ENCODE measurements around the gene ADGRL2.

Gene ADGRL2

GRCh38 chr1:82001345-82001744, 200.6 kb downstream of the ADGRL2 start:
- WGBS, result 74% methylated on average over 3 of the region's 4 CpGs

GRCh38 chr1:82007804-82008203, 207.1 kb downstream of the ADGRL2 start:
- H3K4me3 ChIP-seq (ENCODE audit: insufficient read depth in 1 of 2, low read depth in 1 of 2, low read length in 2 of 2), result no peak overlapping the region
- no peaks in the 10 kb centered on the region for H3K36me3 ChIP-seq (ENCODE audit: control insufficient read depth in 1 of 2, insufficient read depth in 2 of 2, low read depth in 1 of 2, low read length in 2 of 2)
- H3K9me3 ChIP-seq (ENCODE audit: control insufficient read depth, low read length), result no peaks in the 10 kb centered on the region
- H3K4me1 ChIP-seq (ENCODE audit: control insufficient read depth, insufficient read depth, low read depth, low read length), result no peaks in the 10 kb centered on the region
- no peaks in the 10 kb centered on the region for H3K79me1 ChIP-seq (replicated peaks; ENCODE audit: low read length, poor library complexity, severe bottlenecking)
- H3K9ac ChIP-seq (ENCODE audit: low read length), result no peak overlapping the region
- no peak overlapping the region for H2BK5ac ChIP-seq (ENCODE audit: low read depth, low read length, poor library complexity, severe bottlenecking)
- H2AFZ ChIP-seq (ENCODE audit: low read depth, low read length), result no peak overlapping the region
- no peak overlapping the region for H3K18ac ChIP-seq (ENCODE audit: low read depth in 1 of 2, low read length in 2 of 2)
- H4K8ac ChIP-seq (ENCODE audit: low read length), result no peak overlapping the region
- H3K27me3 ChIP-seq (ENCODE audit: control insufficient read depth in 1 of 2, insufficient read depth in 1 of 2, low read length in 2 of 2), result no peaks in the 10 kb centered on the region
- no peak overlapping the region for H4K91ac ChIP-seq (ENCODE audit: low read length)
- no peak overlapping the region for H2BK120ac ChIP-seq (ENCODE audit: low read depth, low read length)
- no peak overlapping the region for H3K14ac ChIP-seq (ENCODE audit: low read length in 2 of 2)
- no peak overlapping the region for H2AK5ac ChIP-seq (ENCODE audit: low read length, severe bottlenecking)
- no peak overlapping the region for H2BK12ac ChIP-seq (ENCODE audit: low read length in 2 of 2)
- no peak overlapping the region for H3K4me2 ChIP-seq (ENCODE audit: low read length, poor library complexity, severe bottlenecking)
- no peak overlapping the region for H3K4ac ChIP-seq (ENCODE audit: low read depth in 1 of 2, low read length in 2 of 2)
- H3K27ac ChIP-seq (ENCODE audit: low read length, poor library complexity, severe bottlenecking), result no peak overlapping the region
- H3K23ac ChIP-seq (ENCODE audit: low read length in 2 of 2), result no peak overlapping the region
- DNase-seq, result no peak
- H2BK15ac ChIP-seq (ENCODE audit: low read depth, poor library complexity, severe bottlenecking), result no peak overlapping the region

More at GRCh38 chr1:82001345-82001744, 200.6 kb downstream of the ADGRL2 start:
- Histone ChIP-seq H3K4me1 (ENCODE audit: control insufficient read depth, insufficient read depth, low read depth, low read length) (peaks cover 3% of the 10 kb centered on the region), H3K27me3 (ENCODE audit: control insufficient read depth in 1 of 2, insufficient read depth in 1 of 2, low read length in 2 of 2) (no peaks in the 10 kb centered on the region), H2AK5ac (ENCODE audit: low read length, severe bottlenecking) (no peak overlapping the region), H3K9me3 (ENCODE audit: control insufficient read depth, low read length) (no peaks in the 10 kb centered on the region), H3K79me1 (replicated peaks; ENCODE audit: low read length, poor library complexity, severe bottlenecking) (no peaks in the 10 kb centered on the region), H2BK5ac (ENCODE audit: low read depth, low read length, poor library complexity, severe bottlenecking) (no peak overlapping the region), H4K8ac (ENCODE audit: low read length) (no peak overlapping the region), H3K4me2 (ENCODE audit: low read length, poor library complexity, severe bottlenecking) (no peak overlapping the region), H2BK15ac (ENCODE audit: low read depth, poor library complexity, severe bottlenecking) (no peak overlapping the region), H3K27ac (ENCODE audit: low read length, poor library complexity, severe bottlenecking) (no peak overlapping the region), H3K9ac (ENCODE audit: low read length) (no peak overlapping the region), H3K4me3 (ENCODE audit: insufficient read depth in 1 of 2, low read depth in 1 of 2, low read length in 2 of 2) (no peak overlapping the region), H2BK12ac (ENCODE audit: low read length in 2 of 2) (no peak overlapping the region), H4K91ac (ENCODE audit: low read length) (no peak overlapping the region), H3K14ac (ENCODE audit: low read length in 2 of 2) (no peak overlapping the region), H2AFZ (ENCODE audit: low read depth, low read length) (no peak overlapping the region), H2BK120ac (ENCODE audit: low read depth, low read length) (no peak overlapping the region), H3K18ac (ENCODE audit: low read depth in 1 of 2, low read length in 2 of 2) (no peak overlapping the region), H3K4ac (ENCODE audit: low read depth in 1 of 2, low read length in 2 of 2) (no peak overlapping the region), H3K23ac (ENCODE audit: low read length in 2 of 2) (no peak overlapping the region), H3K36me3 (ENCODE audit: control insufficient read depth in 1 of 2, insufficient read depth in 2 of 2, low read depth in 1 of 2, low read length in 2 of 2) (no peaks in the 10 kb centered on the region)
- no peak for DNase-seq

DNA sequence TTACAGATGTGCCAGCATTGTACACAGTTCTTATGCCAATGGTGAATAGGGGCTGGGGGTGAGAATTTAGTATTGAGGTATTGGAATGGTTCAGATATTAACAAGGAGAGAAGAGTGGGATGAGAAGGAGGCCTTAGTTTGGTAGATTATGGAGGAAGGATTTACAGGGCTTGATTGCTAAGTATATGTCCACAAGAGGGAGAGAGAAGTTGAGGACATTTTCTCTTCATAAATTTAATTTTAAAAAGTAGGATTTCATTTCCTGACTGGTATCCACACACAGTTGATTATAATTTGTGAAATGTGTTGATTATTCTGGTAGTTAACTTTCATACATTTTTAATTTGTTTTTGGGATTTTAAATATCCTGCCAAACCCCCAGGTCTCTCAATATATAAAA, 213.0 kb downstream of the ADGRL2 start:
- no peak overlapping the region for H2AFZ ChIP-seq (ENCODE audit: low read depth, low read length)
- H3K4me3 ChIP-seq (ENCODE audit: insufficient read depth in 1 of 2, low read depth in 1 of 2, low read length in 2 of 2), result no peak overlapping the region
- no peak overlapping the region for H3K9ac ChIP-seq (ENCODE audit: low read length)
- H3K27me3 ChIP-seq (ENCODE audit: control insufficient read depth in 1 of 2, insufficient read depth in 1 of 2, low read length in 2 of 2), result no peaks in the 10 kb centered on the region
- no peak overlapping the region for H3K23ac ChIP-seq (ENCODE audit: low read length in 2 of 2)
- peaks cover 4% of the 10 kb centered on the region for H3K9me3 ChIP-seq (ENCODE audit: control insufficient read depth, low read length)
- no peak overlapping the region for H2BK5ac ChIP-seq (ENCODE audit: low read depth, low read length, poor library complexity, severe bottlenecking)
- H3K4ac ChIP-seq (ENCODE audit: low read depth in 1 of 2, low read length in 2 of 2), result no peak overlapping the region
- no peak overlapping the region for H2BK15ac ChIP-seq (ENCODE audit: low read depth, poor library complexity, severe bottlenecking)
- H3K14ac ChIP-seq (ENCODE audit: low read length in 2 of 2), result no peak overlapping the region
- H3K4me2 ChIP-seq (ENCODE audit: low read length, poor library complexity, severe bottlenecking), result no peak overlapping the region
- no peak overlapping the region for H2BK12ac ChIP-seq (ENCODE audit: low read length in 2 of 2)
- H3K4me1 ChIP-seq (ENCODE audit: control insufficient read depth, insufficient read depth, low read depth, low read length), result no peaks in the 10 kb centered on the region
- H3K79me1 ChIP-seq (replicated peaks; ENCODE audit: low read length, poor library complexity, severe bottlenecking), result no peaks in the 10 kb centered on the region
- no peak overlapping the region for H2BK120ac ChIP-seq (ENCODE audit: low read depth, low read length)
- H3K27ac ChIP-seq (ENCODE audit: low read length, poor library complexity, severe bottlenecking), result no peak overlapping the region
- H4K91ac ChIP-seq (ENCODE audit: low read length), result no peak overlapping the region
- DNase-seq, result no peak
- no peaks in the 10 kb centered on the region for H3K36me3 ChIP-seq (ENCODE audit: control insufficient read depth in 1 of 2, insufficient read depth in 2 of 2, low read depth in 1 of 2, low read length in 2 of 2)
- no peak overlapping the region for H3K18ac ChIP-seq (ENCODE audit: low read depth in 1 of 2, low read length in 2 of 2)
- H2AK5ac ChIP-seq (ENCODE audit: low read length, severe bottlenecking), result no peak overlapping the region
- no peak overlapping the region for H4K8ac ChIP-seq (ENCODE audit: low read length)

GRCh38 chr1:82015444-82015843, 214.7 kb downstream of the ADGRL2 start:
- H2BK120ac ChIP-seq (ENCODE audit: low read depth, low read length), result no peak overlapping the region

More at GRCh38 chr1:82015444-82015843, 214.7 kb downstream of the ADGRL2 start:
- H3K9ac ChIP-seq (ENCODE audit: low read length), result no peak overlapping the region
- no peak overlapping the region for H2AK5ac ChIP-seq (ENCODE audit: low read length, severe bottlenecking)
- H2BK5ac ChIP-seq (ENCODE audit: low read depth, low read length, poor library complexity, severe bottlenecking), result no peak overlapping the region
- no peak overlapping the region for H3K23ac ChIP-seq (ENCODE audit: low read length in 2 of 2)
- H3K4me2 ChIP-seq (ENCODE audit: low read length, poor library complexity, severe bottlenecking), result no peak overlapping the region
- no peak overlapping the region for H3K14ac ChIP-seq (ENCODE audit: low read length in 2 of 2)
- no peak overlapping the region for H2BK15ac ChIP-seq (ENCODE audit: low read depth, poor library complexity, severe bottlenecking)
- H4K8ac ChIP-seq (ENCODE audit: low read length), result no peak overlapping the region
- H3K4me1 ChIP-seq (ENCODE audit: control insufficient read depth, insufficient read depth, low read depth, low read length), result no peaks in the 10 kb centered on the region
- WGBS, result 94% methylated on average over 6 of the region's 6 CpGs
- no peak for DNase-seq
- H4K91ac ChIP-seq (ENCODE audit: low read length), result no peak overlapping the region
- H3K27ac ChIP-seq (ENCODE audit: low read length, poor library complexity, severe bottlenecking), result no peak overlapping the region
- no peak overlapping the region for H2BK12ac ChIP-seq (ENCODE audit: low read length in 2 of 2)
- H3K27me3 ChIP-seq (ENCODE audit: control insufficient read depth in 1 of 2, insufficient read depth in 1 of 2, low read length in 2 of 2), result no peaks in the 10 kb centered on the region
- no peaks in the 10 kb centered on the region for H3K79me1 ChIP-seq (replicated peaks; ENCODE audit: low read length, poor library complexity, severe bottlenecking)
- no peak overlapping the region for H3K4ac ChIP-seq (ENCODE audit: low read depth in 1 of 2, low read length in 2 of 2)
- no peaks in the 10 kb centered on the region for H3K36me3 ChIP-seq (ENCODE audit: control insufficient read depth in 1 of 2, insufficient read depth in 2 of 2, low read depth in 1 of 2, low read length in 2 of 2)
- no peak overlapping the region for H3K18ac ChIP-seq (ENCODE audit: low read depth in 1 of 2, low read length in 2 of 2)
- H3K9me3 ChIP-seq (ENCODE audit: control insufficient read depth, low read length), result peaks cover 6% of the 10 kb centered on the region
- no peak overlapping the region for H2AFZ ChIP-seq (ENCODE audit: low read depth, low read length)
- H3K4me3 ChIP-seq (ENCODE audit: insufficient read depth in 1 of 2, low read depth in 1 of 2, low read length in 2 of 2), result no peak overlapping the region
